Natural killer cell (primary cell): ENCODE measurements around the gene SP100. TPM values are rescaled to one million over a fixed set of nuclear protein-coding genes. Genes with fewer than 3 reads are reported as not detected.

Experiments
- ATAC-seq, 3 donors: fragments of 150-1000 bp in 2 of 3; fragments of 200-7000 bp in 1 of 3; cut with Tn5 transposase; 1 replicate in 1 of 3; 2 replicates in 2 of 3; pipeline ENCODE4 v1.10.0; 2021; ENCODE audit warnings: mild to moderate bottlenecking in 2 of 3, moderate library complexity in 2 of 3
- DNase-seq, 2 donors: peaks; one replicate each; pipeline versions ENCODE4 v3.0.0 to v3.0.0-alpha.2; 2013 to 2021; ENCODE audit warnings: mixed read lengths in 1 of 2
- H3K27ac ChIP-seq: one replicate; pipeline ENCODE4 v1.5.1; 2013; ENCODE audit warnings: mild to moderate bottlenecking, low read length
- H3K27me3 ChIP-seq: one replicate; pipeline ENCODE4 v1.6.1; 2013; ENCODE audit warnings: low read length; ENCODE audit not compliant: control insufficient read depth, insufficient read depth
- H3K36me3 ChIP-seq: one replicate; pipeline ENCODE4 v1.6.1; 2013; ENCODE audit warnings: low read length; ENCODE audit not compliant: control insufficient read depth, insufficient read depth
- H3K4me1 ChIP-seq: one replicate; pipeline ENCODE4 v1.6.1; 2013; ENCODE audit warnings: low read length; ENCODE audit not compliant: control insufficient read depth, insufficient read depth
- H3K4me3 ChIP-seq: one replicate; pipeline ENCODE4 v1.5.1; 2013; ENCODE audit warnings: low read length
- H3K9me3 ChIP-seq: one replicate; pipeline ENCODE4 v1.6.1; 2013; ENCODE audit warnings: low read length; ENCODE audit not compliant: control insufficient read depth, insufficient read depth
- H3K27ac Mint-ChIP-seq, 2 donors: one replicate each; pipeline ENCODE4 v1.8.0; 2022; ENCODE audit warnings: mild to moderate bottlenecking in 2 of 2, mixed read lengths in 2 of 2, moderate library complexity in 1 of 2
- H3K27me3 Mint-ChIP-seq, 2 donors: one replicate each; pipeline ENCODE4 v1.8.0; 2022; ENCODE audit warnings: low read depth in 2 of 2, mixed read lengths in 2 of 2
- H3K36me3 Mint-ChIP-seq: one replicate; pipeline ENCODE4 v1.8.0; 2022; ENCODE audit warnings: mixed read lengths
- H3K4me1 Mint-ChIP-seq, 2 donors: one replicate each; pipeline ENCODE4 v1.8.0; 2022; ENCODE audit warnings: mixed read lengths in 2 of 2
- H3K4me3 Mint-ChIP-seq: one replicate; pipeline ENCODE4 v1.8.0; 2022; ENCODE audit warnings: mild to moderate bottlenecking, moderate library complexity, mixed read lengths
- H3K9me3 Mint-ChIP-seq, 2 donors: one replicate each; pipeline ENCODE4 v1.8.0; 2022; ENCODE audit warnings: mixed read lengths in 2 of 2
- CTCF ChIP-seq: fragments of 200-600 bp; IDR thresholded peaks from one replicate; pipeline ENCODE4 v1.8.0; 2022; ENCODE audit warnings: antibody characterized with exemption
- WGBS: methylation state at CpG from one replicate; pipeline ENCODE4 v1.1.7; 2013; ENCODE audit warnings: missing lambda C conversion rate; ENCODE audit not compliant: insufficient coverage; 5-methylcytosine and 5-hydroxymethylcytosine counted together
- intact Hi-C: fragments of 100-400 bp; cut with micrococcal nuclease; formaldehyde crosslinking; loops from one replicate; pipeline ENCODE4 v1.14.2; 2022
- total RNA-seq, 4 donors: library from RNA; stranded (reverse); fragments of 120-200 nt in 1 of 4; gene quantifications; one replicate each; pipeline versions ENCODE4 v1.2.3 to v1.2.4, GENCODE V29; 2013 to 2022

Gene SP100
- total RNA-seq, 3 donors from 2014 or later (not counting 1 experiment from before 2014, with no cell fraction given) = 338 to 393 (median 363) TPM

- ATAC-seq = no peak
Measured at GRCh38 chr2:230505162-230505561, 89.2 kb downstream of the SP100 start.

GRCh38 chr2:230512955-230513748 is 97.2 kb downstream of the SP100 start:
- peaks cover 17% of the 10 kb centered on the region for H3K36me3 Mint-ChIP-seq
- DNase-seq (no peak), ATAC-seq (no peak)
- no peaks in the 10 kb centered on the region for H3K9me3 Mint-ChIP-seq
- no peaks in the 10 kb centered on the region for H3K27me3 Mint-ChIP-seq
- H3K4me1 ChIP-seq = no peaks in the 10 kb centered on the region
- H3K27me3 ChIP-seq = no peaks in the 10 kb centered on the region
- no peak overlapping the region for H3K27ac ChIP-seq
- intact Hi-C loops = no loop called here
- no peak overlapping the region for H3K27ac Mint-ChIP-seq
- H3K4me3 Mint-ChIP-seq = no peak overlapping the region
- peaks cover 0 to 6% of the 10 kb centered on the region in 2 donors for H3K4me1 Mint-ChIP-seq
- TF ChIP-seq CTCF = no peak
- WGBS = 100% methylated on average over 3 of the region's 4 CpGs
- peaks cover 50% of the 10 kb centered on the region for H3K36me3 ChIP-seq
- H3K9me3 ChIP-seq = no peaks in the 10 kb centered on the region
- no peak overlapping the region for H3K4me3 ChIP-seq

More at GRCh38 chr2:230505162-230505561, 89.2 kb downstream of the SP100 start:
- no peaks in the 10 kb centered on the region for H3K4me1 ChIP-seq
- no peak overlapping the region for H3K4me3 ChIP-seq
- Mint-ChIP-seq H3K4me1 (peaks cover 0 to 6% of the 10 kb centered on the region in 2 donors), H3K9me3 (no peaks in the 10 kb centered on the region), H3K36me3 (peaks cover 38% of the 10 kb centered on the region), H3K27me3 (no peaks in the 10 kb centered on the region), H3K4me3 (no peak overlapping the region), H3K27ac (no peak overlapping the region)
- TF ChIP-seq CTCF = no peak
- H3K9me3 ChIP-seq = no peaks in the 10 kb centered on the region
- H3K27me3 ChIP-seq = no peaks in the 10 kb centered on the region
- no peak overlapping the region for H3K27ac ChIP-seq
- intact Hi-C loops = no loop called here
- H3K36me3 ChIP-seq = peaks cover 88% of the 10 kb centered on the region
- WGBS = 88% methylated on average over 1 of the region's 2 CpGs
- no peak for DNase-seq

GRCh38 chr2:230520061-230520874 is 104.3 kb downstream of the SP100 start:
- H3K4me1 Mint-ChIP-seq = peaks cover 0 to 10% of the 10 kb centered on the region in 2 donors
- Histone ChIP-seq H3K36me3 (peaks cover 8% of the 10 kb centered on the region), H3K9me3 (peaks cover 10% of the 10 kb centered on the region), H3K4me1 (no peaks in the 10 kb centered on the region), H3K27ac (no peak overlapping the region), H3K4me3 (no peak overlapping the region), H3K27me3 (no peaks in the 10 kb centered on the region)
- ATAC-seq = no peak
- no peak overlapping the region for H3K27ac Mint-ChIP-seq
- WGBS = 86% methylated on average over 9 of the region's 9 CpGs
- peaks cover 44% of the 10 kb centered on the region for H3K36me3 Mint-ChIP-seq
- peaks cover 5 to 8% of the 10 kb centered on the region in 2 donors for H3K9me3 Mint-ChIP-seq
- DNase-seq = no peak
- intact Hi-C loops = no loop called here
- no peak for TF ChIP-seq CTCF
- no peaks in the 10 kb centered on the region for H3K27me3 Mint-ChIP-seq
- H3K4me3 Mint-ChIP-seq = no peak overlapping the region
